Thymus (tissue), 11 donors: ENCODE results near the gene FAM53B. TPM values are rescaled to one million over a fixed set of nuclear protein-coding genes. Genes with fewer than 3 reads are reported as not detected.

Experiments
- DNase-seq, 9 donors: peaks; one replicate each; pipeline ENCODE4 v3.0.0-alpha.2; 2013; ENCODE audit warnings: low spot score in 9 of 9, low read depth in 6 of 9, missing footprints in 1 of 9
- H3K27ac ChIP-seq, 2 donors: one replicate each; pipeline ENCODE4 v1.5.1; 2013; ENCODE audit warnings: control low read depth in 1 of 2, low read depth in 1 of 2, low read length in 1 of 2, mild to moderate bottlenecking in 1 of 2, moderate library complexity in 1 of 2
- H3K27me3 ChIP-seq, 2 donors: one replicate each; pipeline ENCODE4 v1.5.1; 2013; ENCODE audit warnings: low read length in 1 of 2; ENCODE audit not compliant: control insufficient read depth in 2 of 2, insufficient read depth in 1 of 2
- H3K36me3 ChIP-seq, 2 donors: one replicate each; pipeline ENCODE4 v1.5.1; 2013; ENCODE audit warnings: low read length in 1 of 2, mild to moderate bottlenecking in 1 of 2, moderate library complexity in 1 of 2; ENCODE audit not compliant: control insufficient read depth in 2 of 2, insufficient read depth in 2 of 2
- H3K4me1 ChIP-seq, 2 donors: one replicate each; pipeline ENCODE4 v1.5.1; 2013; ENCODE audit warnings: low read length in 2 of 2; ENCODE audit not compliant: control insufficient read depth in 2 of 2, insufficient read depth in 2 of 2
- H3K4me3 ChIP-seq, 2 donors: one replicate each; pipeline ENCODE4 v1.5.1; 2013; ENCODE audit warnings: low read length in 2 of 2, control low read depth in 1 of 2, mild to moderate bottlenecking in 1 of 2
- H3K9me3 ChIP-seq, 2 donors: one replicate each; pipeline ENCODE4 v1.5.1; 2013; ENCODE audit warnings: low read length in 1 of 2, mild to moderate bottlenecking in 1 of 2; ENCODE audit not compliant: control insufficient read depth in 2 of 2, insufficient read depth in 1 of 2
- WGBS: extraction: QIAGEN DNeasy Blood & Tissue Kit; methylation state at CpG from one replicate; pipeline ENCODE4 v1.1.7; 2013; 5-methylcytosine and 5-hydroxymethylcytosine counted together
- polyA plus RNA-seq: library from polyadenylated mRNA; stranded (reverse); fragments of 200-250 nt; gene quantifications from one replicate; pipeline ENCODE4 v1.2.3, GENCODE V29; 2013
- total RNA-seq: library from RNA; stranded (reverse); fragments of 120-200 nt; gene quantifications from one replicate; pipeline ENCODE4 v1.2.4, GENCODE V29; 2013
- donor health status: healthy.

FAM53B gene
- total and polyA plus RNA-seq, 2 donors = 46.2 to 57.6 TPM

DNA sequence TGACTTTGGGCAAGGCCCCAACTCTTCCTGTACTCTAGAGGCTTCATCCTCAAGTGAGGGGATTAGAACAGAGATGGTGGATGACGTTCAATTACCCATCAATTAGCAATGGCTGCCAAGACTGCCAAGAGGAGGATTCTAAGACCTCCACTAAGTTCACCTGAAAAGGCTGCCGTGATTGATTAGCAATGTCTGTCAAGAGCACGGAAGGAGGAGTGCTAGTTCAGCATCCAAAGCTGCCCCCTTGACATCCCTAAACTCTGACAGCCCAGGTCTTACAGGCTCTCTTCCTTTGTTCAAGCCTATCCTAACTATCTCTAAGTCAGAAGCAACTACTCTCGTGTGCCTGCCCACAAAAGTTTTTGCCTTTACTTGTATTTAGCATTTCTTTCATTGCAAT lies 68.4 kb downstream of the FAM53B start:
- Histone ChIP-seq H3K36me3 (peaks cover 35 to 68% of the 10 kb centered on the region in 2 donors), H3K4me3 (no peak overlapping the region), H3K27ac (peak overlapping the region in 1 of 2 donors; percentile 90), H3K4me1 (peaks cover 99 to 100% of the 10 kb centered on the region in 2 donors), H3K27me3 (no peaks in the 10 kb centered on the region), H3K9me3 (no peaks in the 10 kb centered on the region)
- DNase-seq = no peak
- WGBS = 84% methylated on average over 4 of the region's 4 CpGs

DNA sequence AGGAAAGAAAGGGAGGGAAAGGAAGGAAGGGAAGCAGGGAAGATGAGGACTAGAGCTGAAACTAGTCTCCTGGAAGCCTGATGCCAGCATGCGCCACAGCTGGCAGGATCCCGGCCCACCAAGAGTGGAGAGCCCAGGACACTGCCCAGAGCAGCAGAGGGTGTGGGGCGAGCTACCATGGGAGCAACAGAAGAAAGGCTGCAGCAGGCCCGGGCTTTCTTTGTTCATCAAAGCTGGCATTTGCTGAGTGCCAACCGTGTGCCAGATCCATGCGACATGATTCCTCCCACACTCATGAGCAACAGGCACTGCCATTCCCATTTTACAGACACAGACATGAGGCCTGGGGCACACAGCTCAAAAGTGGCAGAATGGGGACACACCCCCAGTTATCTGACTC lies 68.9 kb downstream of the FAM53B start:
- peak overlapping the region in 1 of 2 donors; percentile 36 for H3K27ac ChIP-seq
- peaks cover 35 to 66% of the 10 kb centered on the region in 2 donors for H3K36me3 ChIP-seq
- H3K27me3 ChIP-seq = no peaks in the 10 kb centered on the region
- no peak overlapping the region for H3K4me3 ChIP-seq
- WGBS = 96% methylated on average over 6 of the region's 6 CpGs
- H3K4me1 ChIP-seq = peaks cover 100% of the 10 kb centered on the region in 2 donors
- no peaks in the 10 kb centered on the region for H3K9me3 ChIP-seq
- no peak for DNase-seq

- DNase-seq = no peak
- Histone ChIP-seq H3K27ac (peak overlapping the region in 1 of 2 donors; percentile 55), H3K9me3 (no peaks in the 10 kb centered on the region), H3K4me1 (peaks cover 96 to 100% of the 10 kb centered on the region in 2 donors), H3K36me3 (peaks cover 39 to 66% of the 10 kb centered on the region in 2 donors), H3K27me3 (no peaks in the 10 kb centered on the region), H3K4me3 (no peak overlapping the region)
- WGBS = 90% methylated on average over 9 of the region's 9 CpGs
Measured at GRCh38 chr10:124674768-124675222, 69.4 kb downstream of the FAM53B start.

DNA sequence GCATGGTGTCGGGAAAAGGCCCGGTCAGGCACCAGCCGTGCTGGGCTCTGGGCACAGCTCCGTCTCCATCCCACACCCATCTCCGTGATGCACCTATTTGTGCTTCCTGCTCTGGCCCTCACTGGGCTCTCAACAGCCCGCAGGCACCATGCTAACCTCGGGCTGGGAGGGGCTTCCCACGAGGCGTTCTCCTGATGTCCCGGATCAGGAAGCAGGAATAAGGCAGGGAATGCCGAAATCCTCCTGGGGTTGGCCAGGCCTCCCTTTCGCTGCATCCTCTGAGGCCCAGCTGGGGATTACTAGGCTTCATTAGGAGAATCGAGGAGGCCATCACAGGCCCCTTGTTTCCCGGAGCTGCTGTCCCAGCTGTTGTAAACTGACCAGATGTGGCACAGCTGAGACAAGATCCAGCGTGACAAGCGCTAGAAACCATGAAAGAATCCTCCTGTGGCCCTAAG lies 72.0 kb downstream of the FAM53B start:
- Histone ChIP-seq H3K9me3 (no peaks in the 10 kb centered on the region), H3K4me1 (peaks cover 87 to 99% of the 10 kb centered on the region in 2 donors), H3K36me3 (peaks cover 54 to 73% of the 10 kb centered on the region in 2 donors), H3K27me3 (no peaks in the 10 kb centered on the region), H3K4me3 (no peak overlapping the region), H3K27ac (peak overlapping the region; percentile 69 to 77)
- WGBS = 95% methylated on average over 16 of the region's 16 CpGs
- DNase-seq = no peak

- Histone ChIP-seq H3K9me3 (no peaks in the 10 kb centered on the region), H3K4me3 (no peak overlapping the region), H3K36me3 (peaks cover 57 to 75% of the 10 kb centered on the region in 2 donors), H3K27me3 (no peaks in the 10 kb centered on the region), H3K27ac (peak overlapping the region; percentile 71 to 77), H3K4me1 (peaks cover 81 to 99% of the 10 kb centered on the region in 2 donors)
- DNase-seq = peak in 1 of 9 donors; percentile 66
- WGBS = 63% methylated on average over 8 of the region's 8 CpGs
Measured at GRCh38 chr10:124671486-124672075, 72.6 kb downstream of the FAM53B start.

DNA sequence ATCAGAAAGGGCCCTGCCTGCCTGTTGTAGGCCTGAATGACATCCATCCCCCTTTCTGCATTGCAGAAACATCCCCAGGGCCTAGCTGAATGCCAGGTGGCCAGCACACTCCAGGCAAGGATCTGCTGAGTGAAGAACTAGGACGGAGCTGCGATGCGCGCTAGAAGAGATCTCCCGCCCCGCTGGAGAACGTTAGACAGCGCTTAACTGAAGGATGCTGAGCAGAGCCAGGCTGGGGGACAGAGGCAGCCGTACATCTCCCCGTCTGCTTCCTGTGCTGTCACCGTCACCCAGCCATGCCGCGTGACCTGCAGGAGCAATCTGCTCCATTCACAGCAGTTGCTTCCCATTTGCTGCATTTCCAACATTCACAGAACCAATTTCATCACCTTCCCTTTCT lies 73.3 kb downstream of the FAM53B start:
- H3K9me3 ChIP-seq = no peaks in the 10 kb centered on the region
- WGBS = 14% methylated on average over 13 of the region's 13 CpGs
- peak in 2 of 9 donors; percentile 58 to 75 for DNase-seq
- H3K4me1 ChIP-seq = peaks cover 73 to 98% of the 10 kb centered on the region in 2 donors
- H3K4me3 ChIP-seq = no peak overlapping the region
- H3K36me3 ChIP-seq = peaks cover 64 to 79% of the 10 kb centered on the region in 2 donors
- peak overlapping the region; percentile 71 to 77 for H3K27ac ChIP-seq
- no peaks in the 10 kb centered on the region for H3K27me3 ChIP-seq

DNA sequence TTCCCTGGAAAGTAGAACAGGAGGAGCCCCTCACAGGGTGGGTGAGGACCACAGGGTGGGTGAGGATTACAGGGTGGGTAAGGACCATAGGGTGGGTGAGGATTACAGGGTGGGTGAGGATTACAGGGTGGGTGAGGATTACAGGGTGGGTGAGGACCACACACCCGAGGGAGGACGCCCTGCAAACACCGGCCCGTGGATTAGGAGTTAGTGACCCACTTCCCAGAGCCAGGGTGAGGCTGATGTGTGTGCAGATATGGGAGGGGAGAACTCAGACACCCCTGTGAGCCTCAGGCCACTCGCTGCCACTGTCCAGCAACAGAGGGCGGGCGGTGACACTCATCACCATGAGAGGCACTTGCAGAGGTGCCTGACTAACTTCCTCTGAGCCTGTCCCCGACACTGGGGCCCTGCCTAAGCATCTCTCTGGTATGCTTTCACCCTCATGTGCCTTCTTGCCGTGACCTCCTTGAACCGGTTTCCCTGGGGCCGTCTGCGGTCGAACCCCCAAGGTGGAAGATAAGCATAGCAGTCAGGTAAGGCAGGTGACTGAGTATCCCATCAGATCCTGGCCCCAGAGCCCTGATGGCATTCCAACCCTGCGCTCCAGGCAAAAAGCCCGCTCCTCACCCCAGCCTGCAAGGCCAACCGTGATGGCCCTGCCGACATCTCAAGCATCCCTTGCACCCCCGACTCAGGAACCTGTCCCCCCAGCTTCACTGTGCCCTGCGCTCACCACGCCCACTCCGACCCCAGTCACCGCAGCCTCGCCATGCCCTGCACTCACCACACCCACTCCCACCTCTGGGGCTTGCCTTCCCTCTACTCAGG lies 74.1 kb downstream of the FAM53B start:
- no peak overlapping the region for H3K27ac ChIP-seq
- WGBS = 96% methylated on average over 23 of the region's 23 CpGs
- peaks cover 70 to 79% of the 10 kb centered on the region in 2 donors for H3K36me3 ChIP-seq
- no peaks in the 10 kb centered on the region for H3K27me3 ChIP-seq
- H3K9me3 ChIP-seq = no peaks in the 10 kb centered on the region
- no peak overlapping the region for H3K4me3 ChIP-seq
- H3K4me1 ChIP-seq = peaks cover 65 to 90% of the 10 kb centered on the region in 2 donors
- no peak for DNase-seq

DNA sequence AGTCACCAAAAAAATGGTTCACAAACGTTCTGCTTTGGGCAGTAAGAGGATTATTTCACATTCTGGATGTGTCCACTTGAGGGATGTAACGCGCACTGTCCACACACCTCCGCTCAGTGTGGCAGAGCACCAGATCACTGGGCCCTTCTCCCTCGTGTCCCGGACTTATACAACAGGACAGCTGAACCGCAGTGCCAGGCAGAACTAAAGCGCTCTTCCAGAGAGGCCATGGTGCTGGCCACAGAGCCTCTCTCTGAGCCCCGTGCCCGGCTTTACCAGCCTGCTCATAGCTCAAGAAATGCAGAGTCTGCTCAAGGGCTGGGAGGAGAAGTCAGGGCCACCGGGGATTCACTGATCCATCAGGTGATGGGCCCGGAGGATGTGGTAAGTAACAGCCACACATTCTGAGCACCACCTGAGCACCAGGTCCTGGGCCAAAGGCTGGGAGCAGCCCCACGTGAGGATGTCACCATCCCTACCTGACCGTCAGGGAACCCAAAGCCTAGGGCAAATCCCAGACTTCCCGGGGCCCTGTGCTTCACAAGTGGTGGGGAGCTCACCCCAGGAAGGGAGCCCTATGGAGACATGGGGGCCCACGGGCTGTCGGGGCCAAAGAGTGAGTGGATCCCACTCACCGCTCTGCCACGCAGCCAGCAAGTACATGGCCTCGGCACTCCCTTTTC lies 74.9 kb downstream of the FAM53B start:
- Histone ChIP-seq H3K36me3 (peaks cover 71 to 79% of the 10 kb centered on the region in 2 donors), H3K27ac (no peak overlapping the region), H3K4me1 (peaks cover 59 to 87% of the 10 kb centered on the region in 2 donors), H3K27me3 (no peaks in the 10 kb centered on the region), H3K4me3 (no peak overlapping the region), H3K9me3 (no peaks in the 10 kb centered on the region)
- WGBS = 94% methylated on average over 20 of the region's 20 CpGs
- DNase-seq = no peak
